ENCODE data around the gene CD79B. TPM values are rescaled to one million over a fixed set of nuclear protein-coding genes. Genes with fewer than 3 reads are reported as not detected.

Gene CD79B
- total RNA-seq, 1 experiment from 2014 or later: not detected

DNA sequence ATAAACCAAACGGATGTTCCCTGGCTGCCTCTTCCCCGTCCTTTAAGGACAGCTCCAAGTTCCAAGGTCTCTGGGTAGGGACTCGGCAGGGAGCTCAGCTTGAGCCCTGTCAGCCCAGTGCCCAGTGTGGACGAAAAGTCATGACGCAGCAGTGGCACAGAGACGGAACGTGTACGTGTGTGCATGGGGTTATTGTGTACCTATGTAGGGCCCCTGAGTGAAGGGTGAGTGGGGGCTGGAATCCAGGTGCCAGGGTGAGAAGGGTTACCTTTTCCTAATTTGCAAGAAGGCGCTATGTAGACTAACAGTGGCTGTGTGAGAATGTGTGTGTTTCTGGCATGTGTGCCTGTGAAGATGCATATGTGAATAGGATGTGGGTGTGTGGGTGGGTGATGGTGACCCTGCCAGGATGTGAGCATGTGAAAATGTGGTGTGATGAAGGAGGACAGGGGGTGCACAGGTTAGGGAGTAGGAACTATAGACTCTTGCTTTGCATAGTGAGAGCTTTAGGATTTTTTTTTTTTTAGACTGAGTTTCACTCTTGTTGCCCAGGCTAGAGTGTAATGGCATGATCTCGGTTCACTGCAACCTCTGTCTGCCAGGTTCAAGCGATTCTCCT is 34.6 kb upstream of the CD79B start:
- in situ Hi-C loops (cut with HindIII; ENCODE audit: low pct_unique_long_range_greater_than_20kb, low sequenced_read_pairs) (no loop called here), intact Hi-C loops (cut with micrococcal nuclease; ENCODE audit: unreplicated experiment) (no loop called here)
- no peak overlapping the region for H3K27ac ChIP-seq (ENCODE audit: low read length)
- no peaks in the 10 kb centered on the region for H3K36me3 ChIP-seq (ENCODE audit: control insufficient read depth, insufficient read depth, low read length)
- no peaks in the 10 kb centered on the region for H3K9me3 ChIP-seq (ENCODE audit: control insufficient read depth, insufficient read depth, low read depth, low read length)
- DNase-seq (ENCODE audit: low read depth, low spot score) (no peak), ATAC-seq (no peak)
- no peak overlapping the region for H3K4me3 ChIP-seq (ENCODE audit: low read depth in 2 of 2, low read length in 2 of 2)
- H3K4me1 ChIP-seq (ENCODE audit: control insufficient read depth, insufficient read depth, low read length): no peaks in the 10 kb centered on the region
- no TSS peak for BruUV-seq (replicated peaks)
- no peaks in the 10 kb centered on the region for H3K27me3 ChIP-seq (ENCODE audit: control insufficient read depth, insufficient read depth, low read length)
- POLR2A ChIA-PET: no interaction called here
- CTCF ChIA-PET: interaction anchor here (1.4 kb wide), 1 partner anchor 9 kb away, joined by 8 read pairs; no protein-coding TSS in a partner anchor
- no peak for TF ChIP-seq TCF7L2 (IDR thresholded peaks at IDR 0.05; ENCODE audit: low read depth, low read length)
- TF ChIP-seq, protein P1, sequence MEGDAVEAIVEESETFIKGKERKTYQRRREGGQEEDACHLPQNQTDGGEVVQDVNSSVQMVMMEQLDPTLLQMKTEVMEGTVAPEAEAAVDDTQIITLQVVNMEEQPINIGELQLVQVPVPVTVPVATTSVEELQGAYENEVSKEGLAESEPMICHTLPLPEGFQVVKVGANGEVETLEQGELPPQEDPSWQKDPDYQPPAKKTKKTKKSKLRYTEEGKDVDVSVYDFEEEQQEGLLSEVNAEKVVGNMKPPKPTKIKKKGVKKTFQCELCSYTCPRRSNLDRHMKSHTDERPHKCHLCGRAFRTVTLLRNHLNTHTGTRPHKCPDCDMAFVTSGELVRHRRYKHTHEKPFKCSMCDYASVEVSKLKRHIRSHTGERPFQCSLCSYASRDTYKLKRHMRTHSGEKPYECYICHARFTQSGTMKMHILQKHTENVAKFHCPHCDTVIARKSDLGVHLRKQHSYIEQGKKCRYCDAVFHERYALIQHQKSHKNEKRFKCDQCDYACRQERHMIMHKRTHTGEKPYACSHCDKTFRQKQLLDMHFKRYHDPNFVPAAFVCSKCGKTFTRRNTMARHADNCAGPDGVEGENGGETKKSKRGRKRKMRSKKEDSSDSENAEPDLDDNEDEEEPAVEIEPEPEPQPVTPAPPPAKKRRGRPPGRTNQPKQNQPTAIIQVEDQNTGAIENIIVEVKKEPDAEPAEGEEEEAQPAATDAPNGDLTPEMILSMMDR (IDR thresholded peaks at IDR 0.05): no peak
- TF ChIP-seq, protein P2, sequence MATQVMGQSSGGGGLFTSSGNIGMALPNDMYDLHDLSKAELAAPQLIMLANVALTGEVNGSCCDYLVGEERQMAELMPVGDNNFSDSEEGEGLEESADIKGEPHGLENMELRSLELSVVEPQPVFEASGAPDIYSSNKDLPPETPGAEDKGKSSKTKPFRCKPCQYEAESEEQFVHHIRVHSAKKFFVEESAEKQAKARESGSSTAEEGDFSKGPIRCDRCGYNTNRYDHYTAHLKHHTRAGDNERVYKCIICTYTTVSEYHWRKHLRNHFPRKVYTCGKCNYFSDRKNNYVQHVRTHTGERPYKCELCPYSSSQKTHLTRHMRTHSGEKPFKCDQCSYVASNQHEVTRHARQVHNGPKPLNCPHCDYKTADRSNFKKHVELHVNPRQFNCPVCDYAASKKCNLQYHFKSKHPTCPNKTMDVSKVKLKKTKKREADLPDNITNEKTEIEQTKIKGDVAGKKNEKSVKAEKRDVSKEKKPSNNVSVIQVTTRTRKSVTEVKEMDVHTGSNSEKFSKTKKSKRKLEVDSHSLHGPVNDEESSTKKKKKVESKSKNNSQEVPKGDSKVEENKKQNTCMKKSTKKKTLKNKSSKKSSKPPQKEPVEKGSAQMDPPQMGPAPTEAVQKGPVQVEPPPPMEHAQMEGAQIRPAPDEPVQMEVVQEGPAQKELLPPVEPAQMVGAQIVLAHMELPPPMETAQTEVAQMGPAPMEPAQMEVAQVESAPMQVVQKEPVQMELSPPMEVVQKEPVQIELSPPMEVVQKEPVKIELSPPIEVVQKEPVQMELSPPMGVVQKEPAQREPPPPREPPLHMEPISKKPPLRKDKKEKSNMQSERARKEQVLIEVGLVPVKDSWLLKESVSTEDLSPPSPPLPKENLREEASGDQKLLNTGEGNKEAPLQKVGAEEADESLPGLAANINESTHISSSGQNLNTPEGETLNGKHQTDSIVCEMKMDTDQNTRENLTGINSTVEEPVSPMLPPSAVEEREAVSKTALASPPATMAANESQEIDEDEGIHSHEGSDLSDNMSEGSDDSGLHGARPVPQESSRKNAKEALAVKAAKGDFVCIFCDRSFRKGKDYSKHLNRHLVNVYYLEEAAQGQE (IDR thresholded peaks at IDR 0.05; ENCODE audit: insufficient read depth in 1 of 2, low read depth in 2 of 2, low read length in 1 of 2): no peak
- no peak for TF ChIP-seq SIN3A (IDR thresholded peaks at IDR 0.05; ENCODE audit: borderline replicate concordance, insufficient read depth, low read depth, low read length)

DNA sequence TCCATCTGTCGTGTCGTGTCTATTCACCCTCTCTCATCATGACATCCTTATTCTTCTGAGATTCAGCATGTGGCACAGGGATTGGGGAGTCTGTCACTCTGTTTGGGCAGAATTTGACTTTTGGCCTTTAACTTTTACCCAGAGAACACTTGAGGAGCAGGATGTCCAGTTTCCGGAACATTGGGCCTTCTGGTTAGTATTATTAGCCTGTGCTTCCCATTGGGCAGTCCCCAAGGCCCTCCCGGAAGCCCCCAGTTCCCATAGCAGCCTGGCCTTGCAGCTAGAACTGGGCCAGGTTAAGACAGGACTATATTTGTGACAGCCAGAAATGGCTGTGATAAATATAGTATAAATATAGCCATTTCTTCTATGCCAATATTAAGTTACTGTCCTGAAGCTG is 31.0 kb upstream of the CD79B start:
- Histone ChIP-seq H3K27me3 (ENCODE audit: control insufficient read depth, insufficient read depth, low read length) (no peaks in the 10 kb centered on the region), H3K4me3 (ENCODE audit: low read depth in 2 of 2, low read length in 2 of 2) (no peak overlapping the region), H3K9me3 (ENCODE audit: control insufficient read depth, insufficient read depth, low read depth, low read length) (no peaks in the 10 kb centered on the region), H3K4me1 (ENCODE audit: control insufficient read depth, insufficient read depth, low read length) (no peaks in the 10 kb centered on the region), H3K27ac (ENCODE audit: low read length) (no peak overlapping the region), H3K36me3 (ENCODE audit: control insufficient read depth, insufficient read depth, low read length) (no peaks in the 10 kb centered on the region)
- CTCF ChIA-PET: interaction anchor here (1.2 kb wide), 1 partner anchor 17 kb away, joined by 5 read pairs; no protein-coding TSS in a partner anchor
- TF ChIP-seq SIN3A (IDR thresholded peaks at IDR 0.05; ENCODE audit: borderline replicate concordance, insufficient read depth, low read depth, low read length): no peak
- TF ChIP-seq, protein P1 (IDR thresholded peaks at IDR 0.05): no peak
- TF ChIP-seq, protein P2 (IDR thresholded peaks at IDR 0.05; ENCODE audit: insufficient read depth in 1 of 2, low read depth in 2 of 2, low read length in 1 of 2): no peak
- TF ChIP-seq TCF7L2 (IDR thresholded peaks at IDR 0.05; ENCODE audit: low read depth, low read length): no peak
- TF ChIP-seq POLR2AphosphoS5 (IDR thresholded peaks at IDR 0.05; ENCODE audit: low read depth, low read length): no peak
- no TSS peak for BruUV-seq (replicated peaks)
- DNase-seq (ENCODE audit: low read depth, low spot score) (no peak), ATAC-seq (no peak)
- in situ Hi-C loops (cut with HindIII; ENCODE audit: low pct_unique_long_range_greater_than_20kb, low sequenced_read_pairs) (no loop called here), intact Hi-C loops (cut with micrococcal nuclease; ENCODE audit: unreplicated experiment) (no loop called here)
- POLR2A ChIA-PET: no interaction called here
